Activated naive CD4-positive, alpha-beta T cell treated with anti-CD3 and anti-CD28 coated beads, Interleukin-2, amount 10 ng/mL, durations not matched to agents 7 days and 5 days (primary cell): ENCODE data around the gene MRPS10.
"Not testable (repeated sequence)": the region's sequence is repeated elsewhere in the genome, so short reads cannot be mapped to it uniquely, and the experiment has no call there.

Source experiments
- CTCF ChIA-PET: fragments of 350-600 bp; sonication (Branson Sonifier 250); formaldehyde crosslinking; loops from one replicate; lab custom pipeline; 2021; ENCODE audit warnings: antibody characterized with exemption; lab: Charles Lee
- DNase-seq: peaks from one replicate; pipeline ENCODE4 v3.0.0-alpha.2; 2020
- H3K27ac Mint-ChIP-seq: one replicate; pipeline ENCODE4 v1.8.0; 2021; ENCODE audit warnings: mild to moderate bottlenecking, moderate library complexity, mixed read lengths
- H3K27me3 Mint-ChIP-seq: one replicate; pipeline ENCODE4 v1.8.0; 2021; ENCODE audit warnings: mild to moderate bottlenecking, mixed read lengths
- H3K36me3 Mint-ChIP-seq: one replicate; pipeline ENCODE4 v1.8.0; 2021; ENCODE audit warnings: mixed read lengths
- H3K4me1 Mint-ChIP-seq: one replicate; pipeline ENCODE4 v1.8.0; 2021; ENCODE audit warnings: mixed read lengths
- H3K4me3 Mint-ChIP-seq: one replicate; pipeline ENCODE4 v1.8.0; 2021; ENCODE audit warnings: mild to moderate bottlenecking, moderate library complexity, mixed read lengths
- H3K9me3 Mint-ChIP-seq: one replicate; pipeline ENCODE4 v1.8.0; 2021; ENCODE audit warnings: mixed read lengths

MRPS10 gene

DNA sequence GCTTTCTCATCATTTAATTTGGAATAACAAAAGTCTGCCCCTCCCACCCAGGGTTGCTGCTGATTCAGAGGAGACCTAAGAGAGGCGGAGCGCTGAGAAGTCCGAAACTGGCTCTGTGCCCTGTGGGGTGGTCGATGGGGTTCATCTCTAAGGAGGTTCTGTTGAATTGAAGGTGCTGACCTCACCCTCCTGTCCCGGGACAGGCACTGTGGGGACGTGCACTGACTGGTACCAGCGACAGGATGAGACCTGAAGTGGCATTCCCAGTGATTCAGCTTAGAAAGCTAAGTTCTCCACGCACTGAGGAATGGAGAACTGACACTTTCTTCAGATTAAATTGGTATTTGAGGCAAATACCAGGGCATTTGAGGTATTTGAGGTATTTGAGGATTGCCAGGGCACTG lies 24.2 kb downstream of the MRPS10 start:
- CTCF ChIA-PET = no interaction called here
- Mint-ChIP-seq H3K4me1 (no peaks in the 10 kb centered on the region), H3K36me3 (no peaks in the 10 kb centered on the region), H3K4me3 (no peak overlapping the region), H3K9me3 (no peaks in the 10 kb centered on the region), H3K27me3 (no peaks in the 10 kb centered on the region), H3K27ac (no peak overlapping the region)
- no peak for DNase-seq

DNA sequence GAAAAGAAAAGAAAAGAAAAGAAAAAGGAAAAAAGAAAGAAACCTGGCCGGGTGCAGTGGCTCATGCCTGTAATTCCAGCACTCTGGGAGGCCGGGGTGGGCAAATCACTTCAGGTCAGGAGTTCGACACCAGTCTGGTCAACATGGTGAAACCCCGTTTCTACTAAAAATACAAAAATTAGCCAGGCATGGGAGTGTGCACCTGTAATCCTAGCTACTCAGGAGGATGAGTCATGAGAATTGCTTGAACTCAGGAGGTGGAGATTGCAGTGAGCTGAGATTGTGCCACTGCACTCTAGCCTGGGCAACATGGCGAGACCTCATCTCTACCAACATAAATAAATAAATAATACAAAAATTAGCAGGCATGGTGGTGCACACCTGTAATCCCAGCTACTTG lies 25.3 kb downstream of the MRPS10 start:
- not testable (repeated sequence) for H3K4me1 Mint-ChIP-seq, H3K36me3 Mint-ChIP-seq, H3K27me3 Mint-ChIP-seq, H3K4me3 Mint-ChIP-seq, DNase-seq, H3K27ac Mint-ChIP-seq, H3K9me3 Mint-ChIP-seq
- CTCF ChIA-PET = interaction anchor here (1.5 to 1.6 kb wide), 2 partner anchors 24 to 405 kb away, joined by 4 to 5 read pairs; partner anchors contain the start of gene TOMM6

DNA sequence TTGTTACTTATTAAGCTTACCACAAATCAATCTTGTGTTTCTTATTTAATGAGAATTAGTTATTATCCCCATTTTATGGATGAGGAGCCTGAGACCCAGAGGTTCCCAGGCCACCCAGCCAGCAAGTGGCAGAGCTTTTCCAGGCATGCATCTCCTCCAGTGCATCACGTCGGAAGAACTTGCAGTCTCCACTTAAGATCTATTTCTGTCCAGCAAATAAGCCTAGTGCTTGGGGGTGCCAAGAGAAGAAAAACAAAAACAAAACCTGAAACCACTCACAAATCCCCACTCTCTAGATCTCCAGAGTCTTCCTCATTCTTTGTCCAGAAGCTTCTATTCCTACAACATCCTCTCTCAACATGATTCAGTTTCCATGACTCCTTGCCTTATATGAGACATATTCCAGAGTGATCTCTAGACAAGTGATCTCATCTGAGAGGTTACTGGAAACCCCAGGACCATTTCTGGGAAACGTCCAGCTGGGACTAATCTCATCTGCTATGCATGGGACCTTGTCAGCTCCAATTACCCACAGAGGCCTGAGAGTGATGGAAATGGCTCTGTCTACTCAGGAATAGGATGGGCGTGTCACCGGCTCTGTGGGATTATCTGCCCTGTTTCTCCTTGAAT lies 27.0 kb downstream of the MRPS10 start:
- CTCF ChIA-PET = no interaction called here
- no peak for DNase-seq
- no peak overlapping the region for H3K27ac Mint-ChIP-seq

DNA sequence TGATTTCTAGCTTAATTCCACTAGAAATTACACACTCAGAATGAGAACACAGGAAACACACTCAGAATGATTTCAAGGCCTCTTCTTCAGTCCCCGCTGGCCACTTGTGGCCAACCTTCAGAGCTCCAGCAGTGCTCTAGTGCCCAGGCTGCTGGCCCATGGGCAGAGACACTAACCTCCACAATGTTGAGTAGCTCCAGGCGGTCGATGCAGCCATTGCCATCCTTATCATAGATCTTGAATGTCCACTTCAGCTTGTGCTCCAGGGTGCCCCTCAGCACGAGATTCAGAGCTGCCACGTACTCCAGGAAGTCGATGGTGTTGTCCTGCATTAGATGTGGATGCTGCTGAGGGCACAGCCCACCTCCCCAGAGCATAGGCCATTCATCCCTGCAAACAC lies 29.3 kb downstream of the MRPS10 start:
- Mint-ChIP-seq H3K4me1 (no peaks in the 10 kb centered on the region), H3K27me3 (no peaks in the 10 kb centered on the region), H3K27ac (no peak overlapping the region), H3K36me3 (no peaks in the 10 kb centered on the region), H3K9me3 (no peaks in the 10 kb centered on the region), H3K4me3 (no peak overlapping the region)
- CTCF ChIA-PET = no interaction called here
- no peak for DNase-seq

More for the DNA sequence above, 27.0 kb downstream of the MRPS10 start:
- Mint-ChIP-seq H3K9me3 (no peaks in the 10 kb centered on the region), H3K36me3 (no peaks in the 10 kb centered on the region), H3K4me3 (no peak overlapping the region), H3K4me1 (no peaks in the 10 kb centered on the region), H3K27me3 (no peaks in the 10 kb centered on the region)

DNA sequence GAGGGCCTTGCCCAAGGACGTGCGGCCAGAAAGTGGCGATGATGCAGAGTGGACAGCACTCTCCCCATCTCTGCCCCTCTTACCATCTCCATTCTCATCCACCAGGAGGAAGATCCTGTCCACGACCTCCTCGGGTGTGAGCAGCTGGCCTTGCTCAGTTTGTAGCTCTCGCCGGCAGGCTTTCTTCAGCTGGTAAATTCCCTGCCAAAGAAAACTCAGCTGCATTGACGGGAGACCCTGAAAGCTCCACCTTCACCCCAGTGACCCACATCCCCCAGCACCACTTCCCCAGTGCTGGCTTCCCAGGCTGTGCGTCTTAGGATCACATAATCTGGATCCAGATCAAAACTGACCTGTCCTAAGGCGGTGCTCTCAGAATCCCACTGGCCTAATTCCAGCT lies 32.1 kb downstream of the MRPS10 start:
- H3K36me3 Mint-ChIP-seq = no peaks in the 10 kb centered on the region
- H3K4me1 Mint-ChIP-seq = no peaks in the 10 kb centered on the region
- CTCF ChIA-PET = interaction anchor here (1.1 kb wide), 1 partner anchor 111 kb away, joined by 3 read pairs; no protein-coding TSS in a partner anchor
- H3K4me3 Mint-ChIP-seq = no peak overlapping the region
- DNase-seq = no peak
- no peaks in the 10 kb centered on the region for H3K9me3 Mint-ChIP-seq
- H3K27ac Mint-ChIP-seq = no peak overlapping the region
- no peaks in the 10 kb centered on the region for H3K27me3 Mint-ChIP-seq

DNA sequence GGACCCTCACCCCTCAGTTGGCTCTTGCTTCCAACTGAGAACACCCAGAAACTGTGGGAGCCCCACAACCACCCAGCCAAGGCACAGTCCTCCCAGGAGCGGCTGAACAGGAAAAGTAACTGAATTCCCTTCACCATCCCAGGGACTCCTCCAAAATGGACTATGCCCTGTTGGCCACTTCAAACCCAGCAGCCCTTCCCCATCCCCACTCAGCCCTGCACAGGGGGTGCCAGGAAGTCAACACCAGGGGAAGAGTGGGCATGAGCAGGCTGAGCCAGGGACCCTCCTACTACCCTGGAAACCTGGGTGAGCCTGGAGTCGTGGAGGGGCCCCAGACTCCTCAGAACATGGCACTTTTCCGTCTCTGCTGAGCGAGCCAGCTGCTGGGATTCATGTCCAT lies 33.2 kb downstream of the MRPS10 start:
- CTCF ChIA-PET = no interaction called here
- no peaks in the 10 kb centered on the region for H3K36me3 Mint-ChIP-seq
- no peaks in the 10 kb centered on the region for H3K4me1 Mint-ChIP-seq
- DNase-seq = no peak
- peaks cover 7% of the 10 kb centered on the region for H3K27me3 Mint-ChIP-seq
- no peak overlapping the region for H3K27ac Mint-ChIP-seq
- H3K9me3 Mint-ChIP-seq = no peaks in the 10 kb centered on the region
- H3K4me3 Mint-ChIP-seq = no peak overlapping the region

DNA sequence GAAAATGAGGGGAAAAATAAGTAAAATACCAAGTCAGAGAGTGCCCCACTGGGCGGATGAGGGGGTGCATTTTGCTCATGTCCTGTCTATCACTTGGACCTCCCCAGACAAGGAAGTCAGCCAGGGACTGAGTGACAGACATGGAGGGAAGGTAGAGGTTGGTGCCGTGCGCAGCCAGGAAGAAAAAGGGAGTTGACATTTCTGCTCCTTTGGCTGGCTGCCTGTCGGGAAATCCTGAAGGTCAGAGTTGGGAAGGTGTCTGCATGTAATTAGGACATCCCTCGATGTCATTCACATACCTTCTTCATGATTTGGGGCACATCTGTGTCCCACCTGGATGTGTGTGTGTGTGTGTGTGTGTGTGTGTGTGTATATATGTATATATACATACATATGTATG lies 35.6 kb downstream of the MRPS10 start:
- Mint-ChIP-seq H3K27me3 (peaks cover 26% of the 10 kb centered on the region), H3K4me3 (no peak overlapping the region), H3K36me3 (no peaks in the 10 kb centered on the region), H3K9me3 (no peaks in the 10 kb centered on the region), H3K4me1 (no peaks in the 10 kb centered on the region), H3K27ac (no peak overlapping the region)
- CTCF ChIA-PET = no interaction called here
- no peak for DNase-seq

DNA sequence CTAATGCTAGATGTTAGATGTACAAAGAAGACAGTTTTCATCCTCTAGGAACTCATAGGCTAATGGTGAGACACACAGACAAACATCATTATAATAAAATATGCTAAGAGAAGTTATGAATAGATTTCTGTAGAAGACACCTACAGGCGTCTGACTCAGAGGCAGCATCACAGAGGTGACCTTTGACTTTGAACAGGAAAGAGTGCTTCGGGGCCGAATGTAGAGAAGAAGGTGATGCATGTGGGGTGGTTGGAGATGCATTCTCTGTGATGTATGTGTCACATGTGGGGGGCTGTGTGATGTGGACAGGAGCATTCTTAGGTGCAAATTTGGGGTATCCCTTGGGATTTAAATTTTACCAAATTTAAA lies 37.7 kb downstream of the MRPS10 start:
- no peak for DNase-seq
- CTCF ChIA-PET = interaction anchor here (1.5 kb wide), 1 partner anchor 368 kb away, joined by 3 read pairs; no protein-coding TSS in a partner anchor
- no peak overlapping the region for H3K27ac Mint-ChIP-seq
- H3K36me3 Mint-ChIP-seq = no peaks in the 10 kb centered on the region
- no peak overlapping the region for H3K4me3 Mint-ChIP-seq
- H3K27me3 Mint-ChIP-seq = peaks cover 26% of the 10 kb centered on the region
- no peaks in the 10 kb centered on the region for H3K9me3 Mint-ChIP-seq
- H3K4me1 Mint-ChIP-seq = no peaks in the 10 kb centered on the region

DNA sequence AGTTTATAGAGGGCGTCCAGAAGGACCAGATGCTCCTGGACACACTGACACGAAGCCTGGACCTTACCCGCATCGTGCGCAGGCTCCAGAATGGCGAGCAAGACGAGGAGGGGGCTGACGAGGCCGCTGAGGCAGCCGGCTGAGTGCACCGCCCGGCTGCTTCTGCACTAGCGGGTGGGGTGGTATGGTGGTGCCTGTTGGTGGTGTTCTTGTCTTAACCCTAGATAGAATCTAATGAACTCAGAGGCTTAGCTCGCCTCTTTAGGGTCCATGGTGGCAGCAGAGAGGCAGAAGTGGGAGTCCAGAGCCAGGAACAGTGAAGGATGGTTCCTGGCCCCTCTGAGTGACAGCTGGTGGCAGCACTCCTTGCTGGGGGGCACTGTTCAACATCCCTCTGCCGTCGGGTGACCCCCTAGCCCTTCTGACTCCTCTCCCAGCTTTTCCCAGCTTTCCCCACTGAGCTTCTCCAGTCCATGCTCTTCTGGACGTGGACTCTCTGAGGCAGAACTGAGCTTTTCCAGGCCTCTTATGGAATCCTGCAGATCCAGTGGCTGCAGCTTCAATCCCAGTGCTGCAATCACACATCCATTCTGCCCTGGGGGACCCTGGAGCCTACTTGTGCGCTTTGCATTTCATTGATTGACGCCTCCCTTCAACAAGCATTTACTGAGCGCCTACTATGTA lies 38.3 kb downstream of the MRPS10 start:
- DNase-seq = no peak
- Mint-ChIP-seq H3K27me3 (peaks cover 26% of the 10 kb centered on the region), H3K27ac (no peak overlapping the region), H3K4me1 (no peaks in the 10 kb centered on the region), H3K9me3 (no peaks in the 10 kb centered on the region), H3K4me3 (no peak overlapping the region), H3K36me3 (no peaks in the 10 kb centered on the region)
- CTCF ChIA-PET = interaction anchor here (1.5 kb wide), 1 partner anchor 368 kb away, joined by 3 read pairs; no protein-coding TSS in a partner anchor

DNA sequence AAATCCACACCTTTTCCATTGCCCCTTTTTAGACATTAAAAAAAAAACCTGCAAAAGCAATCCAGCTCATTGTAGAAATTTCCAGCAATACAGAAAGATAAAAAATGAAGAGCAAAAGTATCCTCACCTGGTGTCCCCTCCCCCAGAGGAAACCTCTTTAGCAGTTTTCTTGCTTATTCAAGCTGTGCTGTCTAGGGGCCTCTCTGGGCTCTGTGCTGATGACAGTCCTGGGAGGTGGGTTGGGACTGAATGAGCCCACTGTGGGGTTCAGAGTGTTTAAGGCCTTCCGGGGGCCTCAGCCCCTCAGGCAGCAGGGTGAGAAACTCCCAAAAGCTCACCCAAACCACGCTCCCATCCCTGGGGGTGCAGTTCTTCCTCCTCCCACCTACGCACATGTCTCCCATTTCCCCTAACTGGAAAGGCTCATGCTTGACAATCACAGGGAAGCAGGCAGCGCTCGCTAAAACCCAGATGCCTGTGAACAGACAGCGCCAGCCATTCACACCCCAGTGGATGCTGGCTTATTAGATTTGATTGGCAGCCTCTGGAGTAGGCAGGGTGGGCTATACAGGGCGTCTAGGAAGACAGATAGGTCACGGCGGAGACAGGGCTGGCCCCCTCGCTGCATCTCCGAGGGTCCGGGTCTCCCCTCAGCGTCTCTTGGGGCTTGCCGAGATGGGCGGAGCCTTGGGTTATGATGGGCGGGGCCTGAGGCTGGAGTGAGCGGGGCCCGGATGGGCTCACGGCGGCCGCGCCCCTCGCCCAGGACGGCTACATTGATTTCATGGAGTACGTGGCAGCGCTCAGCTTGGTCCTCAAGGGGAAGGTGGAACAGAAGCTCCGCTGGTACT lies 39.9 kb downstream of the MRPS10 start:
- H3K36me3 Mint-ChIP-seq = no peaks in the 10 kb centered on the region
- DNase-seq = peak; percentile 35
- no peak overlapping the region for H3K4me3 Mint-ChIP-seq
- H3K27ac Mint-ChIP-seq = no peak overlapping the region
- H3K9me3 Mint-ChIP-seq = no peaks in the 10 kb centered on the region
- peaks cover 31% of the 10 kb centered on the region for H3K27me3 Mint-ChIP-seq
- CTCF ChIA-PET = interaction anchor here (0.8 to 1.4 kb wide), 2 partner anchors 8 to 13 kb away, joined by 3 read pairs; no protein-coding TSS in a partner anchor
- H3K4me1 Mint-ChIP-seq = no peaks in the 10 kb centered on the region

DNA sequence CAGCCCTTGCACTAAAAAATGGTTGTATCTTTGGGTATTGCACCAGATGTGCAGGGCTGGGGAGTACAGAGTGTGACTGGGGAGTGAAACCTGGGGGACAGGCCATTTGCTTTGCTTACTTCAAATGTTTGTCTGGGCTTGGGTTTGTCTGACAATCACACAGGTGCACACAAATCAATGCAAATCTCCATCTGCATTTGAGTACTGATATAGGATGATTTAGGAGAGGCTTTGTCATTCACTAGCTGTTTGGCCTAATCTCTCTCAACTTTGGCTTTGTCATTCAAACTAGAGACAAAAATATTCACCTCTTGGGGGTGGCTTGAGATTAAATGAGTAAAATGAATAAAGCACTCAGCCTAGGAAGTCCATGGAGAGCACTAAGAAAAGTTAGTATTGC lies 40.7 kb downstream of the MRPS10 start:
- H3K9me3 Mint-ChIP-seq = no peaks in the 10 kb centered on the region
- peaks cover 31% of the 10 kb centered on the region for H3K27me3 Mint-ChIP-seq
- no peak for DNase-seq
- no peaks in the 10 kb centered on the region for H3K36me3 Mint-ChIP-seq
- CTCF ChIA-PET = interaction anchor here (1.3 kb wide), 1 partner anchor 37 kb away, joined by 3 read pairs; no protein-coding TSS in a partner anchor
- H3K27ac Mint-ChIP-seq = no peak overlapping the region
- no peak overlapping the region for H3K4me3 Mint-ChIP-seq
- H3K4me1 Mint-ChIP-seq = no peaks in the 10 kb centered on the region

DNA sequence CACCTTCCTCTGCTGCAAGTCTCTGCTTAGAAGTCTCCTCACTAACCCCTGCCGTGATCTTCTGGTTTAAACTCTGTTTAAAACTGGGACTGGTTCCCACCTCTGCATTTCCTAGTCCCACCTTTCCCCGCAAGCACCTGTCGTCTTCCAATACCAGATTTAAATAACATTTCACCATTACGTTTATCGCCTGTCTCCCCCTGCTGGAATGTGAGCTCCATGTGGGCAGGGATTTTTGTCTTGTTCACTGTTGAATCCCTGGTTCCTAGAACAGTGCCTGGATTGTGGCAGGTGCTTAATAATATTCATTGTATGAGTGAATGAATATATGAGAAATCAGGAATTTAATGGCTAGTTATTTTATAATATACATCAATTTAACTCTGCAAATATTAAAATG lies 41.8 kb downstream of the MRPS10 start:
- Mint-ChIP-seq H3K36me3 (no peaks in the 10 kb centered on the region), H3K4me3 (no peak overlapping the region), H3K27me3 (peaks cover 31% of the 10 kb centered on the region), H3K27ac (no peak overlapping the region), H3K9me3 (no peaks in the 10 kb centered on the region), H3K4me1 (no peaks in the 10 kb centered on the region)
- CTCF ChIA-PET = interaction anchor here (1.3 kb wide), 1 partner anchor 39 kb away, joined by 3 read pairs; no protein-coding TSS in a partner anchor
- no peak for DNase-seq

DNA sequence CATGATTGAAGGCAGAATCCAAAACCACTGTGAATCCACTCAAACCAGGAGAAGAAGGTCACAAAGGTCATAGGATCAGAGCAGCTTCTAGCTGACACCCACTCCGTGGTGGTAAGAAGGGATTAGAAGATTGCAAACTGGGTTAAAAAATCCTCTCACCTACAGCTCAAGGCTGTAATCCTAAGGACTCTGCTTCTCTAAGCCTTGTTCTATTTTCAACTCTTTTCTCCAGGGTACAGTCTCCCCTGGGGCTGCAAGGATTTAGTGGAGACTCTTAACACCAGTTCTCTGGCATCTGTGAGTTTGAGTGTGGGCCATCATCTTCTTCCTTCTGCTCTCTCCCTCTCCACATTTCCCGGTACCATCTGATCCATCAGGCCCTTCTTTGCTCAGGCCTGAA lies 44.6 kb downstream of the MRPS10 start, which contains the start of gene GUCA1A:
Gene GUCA1A (plus strand): TSS at position 264 of the 400 bp plus-strand sequence. CDS start 250 bp downstream, outside the sequence.
- DNase-seq = no peak
- no peak within 1 kb of the TSS for H3K4me3 Mint-ChIP-seq
- H3K9me3 Mint-ChIP-seq = no peaks in the 10 kb centered on the region
- no peaks in the 10 kb centered on the region for H3K36me3 Mint-ChIP-seq
- H3K27me3 Mint-ChIP-seq = peaks cover 17% of the 10 kb centered on the region
- peak within 1 kb of the TSS; percentile 9 for H3K27ac Mint-ChIP-seq
- CTCF ChIA-PET = no interaction called here
- H3K4me1 Mint-ChIP-seq = no peaks in the 10 kb centered on the region
